ENCODE results near the gene ZNF716. TPM values are rescaled to one million over a fixed set of nuclear protein-coding genes. Genes with fewer than 3 reads are reported as not detected.

Gene ZNF716
- total RNA-seq, 3 donors from 2014 or later = not detected

GRCh38 chr7:57423768-57424167, 26.2 kb upstream of the ZNF716 start:
- TF ChIP-seq POLR2A (IDR thresholded peaks at IDR 0.05) (no peak), POLR2AphosphoS5 (IDR thresholded peaks at IDR 0.05) (no peak), CTCF (IDR thresholded peaks at IDR 0.05) (no peak)

GRCh38 chr7:57424515-57425238, 25.3 kb upstream of the ZNF716 start:
- Histone ChIP-seq H3K4me3 (no peak overlapping the region), H3K27ac (no peak overlapping the region), H3K9me3 (peaks cover 19 to 28% of the 10 kb centered on the region in 2 donors), H3K36me3 (no peaks in the 10 kb centered on the region), H3K4me1 (no peaks in the 10 kb centered on the region), H3K27me3 (no peaks in the 10 kb centered on the region)
- DNase-seq (ENCODE audit: low spot score in 2 of 2) = no peak
- intact Hi-C loops (cut with DNase I; ENCODE audit: low total_unique reads) = no loop called here
- no peak for TF ChIP-seq POLR2AphosphoS5 (IDR thresholded peaks at IDR 0.05)
- TF ChIP-seq CTCF (IDR thresholded peaks at IDR 0.05) = no peak
- TF ChIP-seq POLR2A (IDR thresholded peaks at IDR 0.05) = no peak

More at GRCh38 chr7:57423768-57424167, 26.2 kb upstream of the ZNF716 start:
- no peaks in the 10 kb centered on the region for H3K27me3 ChIP-seq
- H3K27ac ChIP-seq = no peak overlapping the region
- no peaks in the 10 kb centered on the region for H3K36me3 ChIP-seq
- no peak overlapping the region for H3K4me3 ChIP-seq
- H3K4me1 ChIP-seq = no peaks in the 10 kb centered on the region
- H3K9me3 ChIP-seq = peaks cover 19 to 33% of the 10 kb centered on the region in 2 donors
- intact Hi-C loops (cut with DNase I; ENCODE audit: low total_unique reads) = no loop called here
- DNase-seq (ENCODE audit: low spot score in 2 of 2) = no peak

- no peak overlapping the region for H3K27ac ChIP-seq
- no peaks in the 10 kb centered on the region for H3K36me3 ChIP-seq
- H3K27me3 ChIP-seq = no peaks in the 10 kb centered on the region
- intact Hi-C loops (cut with DNase I; ENCODE audit: low total_unique reads) = no loop called here
- H3K9me3 ChIP-seq = peaks cover 19 to 28% of the 10 kb centered on the region in 2 donors
- H3K4me1 ChIP-seq = no peaks in the 10 kb centered on the region
- DNase-seq (ENCODE audit: low spot score in 2 of 2) = no peak
- TF ChIP-seq CTCF (IDR thresholded peaks at IDR 0.05) (no peak), POLR2AphosphoS5 (IDR thresholded peaks at IDR 0.05) (no peak), POLR2A (IDR thresholded peaks at IDR 0.05) (no peak)
- H3K4me3 ChIP-seq = no peak overlapping the region
Observed at GRCh38 chr7:57425239-57425944, 24.6 kb upstream of the ZNF716 start.

GRCh38 chr7:57425969-57426628, 23.9 kb upstream of the ZNF716 start:
- TF ChIP-seq POLR2AphosphoS5 (IDR thresholded peaks at IDR 0.05) = no peak
- no peak for TF ChIP-seq POLR2A (IDR thresholded peaks at IDR 0.05)
- TF ChIP-seq CTCF (IDR thresholded peaks at IDR 0.05) = no peak
- no peaks in the 10 kb centered on the region for H3K27me3 ChIP-seq
- DNase-seq (ENCODE audit: low spot score in 2 of 2) = no peak
- no peaks in the 10 kb centered on the region for H3K36me3 ChIP-seq
- H3K4me1 ChIP-seq = no peaks in the 10 kb centered on the region
- no peak overlapping the region for H3K27ac ChIP-seq
- intact Hi-C loops (cut with DNase I; ENCODE audit: low total_unique reads) = no loop called here
- no peak overlapping the region for H3K4me3 ChIP-seq
- peaks cover 19 to 28% of the 10 kb centered on the region in 2 donors for H3K9me3 ChIP-seq

- H3K4me3 ChIP-seq = no peak overlapping the region
- intact Hi-C loops (cut with DNase I; ENCODE audit: low total_unique reads) = no loop called here
- no peak for DNase-seq (ENCODE audit: low spot score in 2 of 2)
Observed at GRCh38 chr7:57426629-57427003, 23.4 kb upstream of the ZNF716 start.

More at GRCh38 chr7:57426629-57427003, 23.4 kb upstream of the ZNF716 start:
- H3K27ac ChIP-seq = no peak overlapping the region
- no peaks in the 10 kb centered on the region for H3K4me1 ChIP-seq
- no peaks in the 10 kb centered on the region for H3K36me3 ChIP-seq
- TF ChIP-seq CTCF (IDR thresholded peaks at IDR 0.05) (no peak), POLR2A (IDR thresholded peaks at IDR 0.05) (no peak), POLR2AphosphoS5 (IDR thresholded peaks at IDR 0.05) (no peak)
- no peaks in the 10 kb centered on the region for H3K27me3 ChIP-seq
- peaks cover 19 to 28% of the 10 kb centered on the region in 2 donors for H3K9me3 ChIP-seq
